HL-60/S4 (cell line): ENCODE data around the gene COX5B.
"Not testable (repeated sequence)": the region's sequence is repeated elsewhere in the genome, so short reads cannot be mapped to it uniquely, and the experiment has no call there.

Experiments
- in situ Hi-C: fragments of 300-500 bp; cut with MboI; formaldehyde crosslinking; loops from 2 replicates; pipeline ENCODE4 v1.14.3; 2022; ENCODE audit warnings: low sequenced_read_pairs

The COX5B gene

DNA sequence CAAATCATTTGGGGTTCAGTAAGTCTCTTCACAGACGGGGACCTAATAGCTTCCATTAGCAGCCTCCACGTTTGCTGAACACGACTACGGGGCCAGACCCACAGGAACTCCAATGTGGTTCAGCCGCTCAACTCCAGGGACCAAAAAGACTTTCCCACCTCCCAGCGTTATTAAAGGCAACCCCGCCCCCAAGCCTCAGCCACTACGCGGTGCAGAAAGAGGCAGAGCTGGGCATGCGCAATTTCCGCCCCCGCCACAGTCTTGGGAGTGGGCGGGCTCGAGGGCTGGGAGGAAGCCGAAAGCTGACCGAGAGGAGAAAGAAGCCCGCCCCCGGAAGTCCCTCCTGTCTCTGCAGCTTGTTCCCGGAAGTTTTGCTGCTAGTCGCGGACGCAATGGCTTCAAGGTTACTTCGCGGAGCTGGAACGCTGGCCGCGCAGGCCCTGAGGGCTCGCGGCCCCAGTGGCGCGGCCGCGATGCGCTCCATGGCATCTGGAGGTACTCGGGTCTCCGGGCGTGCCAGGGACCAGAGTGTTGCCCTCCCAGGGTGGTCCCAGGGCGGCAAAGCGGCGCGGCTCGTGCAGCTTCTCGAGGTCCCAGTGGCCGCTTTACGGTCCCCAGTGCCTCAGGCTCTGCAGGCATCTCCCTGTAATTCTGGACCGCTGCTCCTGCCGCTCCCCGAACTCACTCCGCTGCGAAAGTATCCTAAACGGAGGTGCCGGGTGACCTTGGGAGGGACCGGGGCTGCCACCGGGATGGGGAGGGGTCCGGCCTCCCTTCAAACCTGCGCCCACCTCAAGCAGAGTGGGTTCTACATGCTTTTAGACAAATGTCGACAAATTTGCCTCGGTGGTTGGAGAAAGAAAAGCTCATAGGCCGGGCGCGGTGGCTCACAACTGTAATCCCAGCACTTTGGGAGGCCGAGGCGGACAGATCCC, at the start of gene COX5B:
Gene COX5B, plus strand, starts transcription at position 368 of the 935 bp plus-strand sequence. Its CDS starts 25 bp downstream, at position 393.
- in situ Hi-C loops, result no loop called here

- in situ Hi-C loops, result not testable (repeated sequence)
These were observed 49.7 kb upstream of the COX5B start for GRCh38 chr2:97596180-97596579.

DNA sequence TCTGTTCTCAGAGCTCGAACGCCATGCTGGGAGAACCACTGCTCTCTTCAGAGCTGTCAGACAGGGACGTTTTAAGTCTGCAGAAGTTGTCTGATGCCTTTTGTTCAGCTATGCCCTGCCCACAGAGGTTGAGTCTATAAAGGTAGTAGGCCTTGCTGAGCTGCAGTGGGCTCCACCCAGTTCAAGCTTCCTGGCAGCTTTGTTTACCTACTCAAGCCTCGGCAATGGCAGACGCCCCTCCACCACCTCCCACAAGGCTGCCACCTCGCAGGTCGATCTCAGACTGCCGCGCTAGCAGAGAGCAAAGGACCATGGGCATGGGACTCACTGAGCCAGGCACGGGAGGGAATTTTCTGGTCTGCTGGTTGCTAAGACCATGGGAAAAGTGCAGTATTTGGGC, 44.3 kb upstream of the COX5B start:
- in situ Hi-C loops, result not testable (repeated sequence)

GRCh38 chr2:97605109-97605508, 40.8 kb upstream of the COX5B start:
- in situ Hi-C loops, result not testable (repeated sequence)

GRCh38 chr2:97605524-97606339, 40.1 kb upstream of the COX5B start:
- in situ Hi-C loops, result not testable (repeated sequence)

- in situ Hi-C loops, result not testable (repeated sequence)
These were observed 37.1 kb upstream of the COX5B start for GRCh38 chr2:97608745-97609144.

- in situ Hi-C loops, result not testable (repeated sequence)
These were observed 34.0 kb upstream of the COX5B start for GRCh38 chr2:97611895-97612294.

GRCh38 chr2:97615746-97616145, 30.1 kb upstream of the COX5B start:
- in situ Hi-C loops, result not testable (repeated sequence)

GRCh38 chr2:97617911-97618310, 28.0 kb upstream of the COX5B start:
- in situ Hi-C loops, result no loop called here

DNA sequence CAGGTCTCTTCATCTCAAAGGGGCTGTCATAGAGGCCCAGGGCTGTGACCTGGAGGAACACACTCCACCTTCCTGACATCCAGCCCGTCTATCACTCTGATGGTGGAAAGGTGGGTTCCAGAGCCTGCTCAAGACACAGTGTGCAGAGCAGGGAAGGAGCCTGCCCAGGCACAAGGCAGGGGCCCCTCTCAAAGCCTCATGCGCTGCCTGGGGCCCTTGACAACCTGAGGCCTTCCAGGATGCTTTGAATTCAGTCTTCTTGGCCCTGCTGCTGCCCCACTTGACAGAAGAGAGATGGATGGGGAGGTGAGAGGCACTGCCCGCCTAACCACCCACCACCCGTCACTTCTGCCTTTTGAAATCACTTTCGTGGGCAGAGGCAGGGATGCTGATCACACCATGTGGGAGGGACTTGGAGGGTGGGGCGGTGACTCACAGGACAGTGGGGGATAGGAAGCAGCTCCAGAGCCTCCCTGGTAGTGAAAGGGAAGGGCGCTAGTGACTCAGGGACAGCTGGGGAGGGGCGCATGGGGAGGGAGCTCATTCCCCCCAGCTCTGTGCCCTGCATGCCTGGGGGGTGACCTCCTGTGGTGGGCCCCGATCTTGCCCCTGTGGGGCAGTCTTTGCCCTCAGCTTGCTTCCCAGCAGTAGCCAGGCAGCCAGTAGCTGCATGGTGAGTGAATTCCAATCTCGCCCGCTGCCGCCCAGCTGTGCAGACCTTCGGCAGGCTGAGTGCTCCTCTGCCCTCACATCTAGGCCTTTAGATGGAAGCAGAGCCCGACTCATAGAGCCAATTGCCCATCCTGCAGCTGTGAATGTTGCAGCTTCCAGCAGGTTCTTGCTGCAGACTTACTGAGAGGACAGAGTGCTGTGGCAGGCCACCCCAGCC, 26.7 kb upstream of the COX5B start:
- in situ Hi-C loops, result not testable (repeated sequence)

- in situ Hi-C loops, result not testable (repeated sequence)
These were observed 25.4 kb upstream of the COX5B start for GRCh38 chr2:97620492-97620891.

- in situ Hi-C loops, result not testable (repeated sequence)
These were observed 22.9 kb upstream of the COX5B start for GRCh38 chr2:97622976-97623375.

DNA sequence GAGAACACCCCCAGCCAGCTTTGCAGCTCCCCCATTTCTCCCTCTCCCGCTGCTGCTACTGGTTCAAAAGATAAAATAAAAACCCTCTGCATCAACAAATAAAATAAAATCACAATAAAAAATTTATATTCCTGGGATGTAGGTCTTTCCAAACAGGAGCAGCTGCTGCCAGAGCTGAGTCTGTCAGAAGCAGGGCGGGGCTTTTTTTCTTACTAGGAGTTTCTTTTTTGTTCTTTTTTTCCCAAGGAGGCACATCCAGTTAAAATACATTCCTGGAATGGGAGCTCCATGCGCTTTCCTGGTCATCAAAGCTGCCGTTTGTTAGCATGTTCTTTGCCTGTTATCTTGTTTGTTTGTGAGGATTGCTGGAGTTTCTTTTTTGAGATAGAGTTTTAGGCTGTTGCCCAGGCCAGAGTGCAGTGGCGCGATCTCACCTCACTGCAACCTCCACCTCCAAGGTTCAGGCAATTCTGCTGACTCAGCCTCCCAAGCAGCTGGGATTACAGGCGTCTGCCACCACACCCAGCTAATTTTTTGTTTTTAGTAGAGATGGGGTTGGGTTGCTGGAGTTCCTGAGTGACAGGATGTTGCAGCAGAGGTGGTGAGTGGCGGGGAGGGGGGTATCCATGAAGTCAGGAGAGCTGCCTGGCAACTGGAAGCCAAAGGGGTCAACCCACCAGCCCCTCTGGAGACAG, 20.4 kb upstream of the COX5B start:
- in situ Hi-C loops, result not testable (repeated sequence)

GRCh38 chr2:97626049-97626430, 19.8 kb upstream of the COX5B start:
- in situ Hi-C loops, result not testable (repeated sequence)

DNA sequence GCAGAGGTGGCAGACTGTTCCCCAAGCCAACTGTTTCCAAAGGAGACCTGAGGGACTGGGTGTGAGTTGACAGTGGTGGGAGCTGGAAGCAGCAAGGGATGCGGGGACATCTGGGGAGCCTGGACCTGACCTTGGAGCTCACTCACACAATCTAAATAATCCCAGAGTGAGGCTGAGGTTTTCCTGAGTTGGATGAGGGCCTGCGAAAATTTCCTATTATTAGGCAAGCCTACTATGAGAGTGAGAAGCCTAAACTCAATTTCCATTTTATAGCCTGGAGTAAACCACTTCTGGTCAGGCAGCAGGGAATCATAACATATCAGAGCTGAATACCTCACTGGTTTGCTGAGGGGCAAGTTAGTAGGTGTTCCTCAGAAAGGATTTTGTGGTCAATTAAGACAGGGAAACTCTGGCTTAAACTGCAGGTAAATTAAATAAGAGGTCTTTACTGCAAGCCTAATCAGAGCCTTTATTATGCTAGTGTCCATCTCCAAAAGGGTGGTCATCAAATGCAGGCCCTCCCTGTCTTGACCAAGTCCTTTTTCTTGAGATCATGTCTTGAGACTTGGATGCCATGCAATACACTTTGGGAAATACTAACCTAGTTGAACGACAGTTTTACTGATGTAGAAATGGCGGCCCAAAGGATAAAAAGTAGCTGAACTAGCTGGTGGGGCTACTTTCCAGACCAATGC, 1.7 kb upstream of the COX5B start:
- in situ Hi-C loops, result no loop called here

GRCh38 chr2:97645112-97645694, 659 bp upstream of the COX5B start:
- in situ Hi-C loops, result no loop called here

- in situ Hi-C loops, result no loop called here
These were observed 1.1 kb downstream of the COX5B start for GRCh38 chr2:97646977-97647376.

- in situ Hi-C loops, result loop anchor here (25.0 kb wide), 1 partner anchor 1589 kb away; no protein-coding TSS in a partner anchor
These were observed 5.3 kb downstream of the COX5B start for GRCh38 chr2:97651114-97651513.

GRCh38 chr2:97653473-97653872, 7.6 kb downstream of the COX5B start:
- in situ Hi-C loops, result loop anchor here (25.0 kb wide), 1 partner anchor 1591 kb away; no protein-coding TSS in a partner anchor
